DND-41 (cell line): ENCODE data around the gene TIE1.

Source experiments
- EZH2 ChIP-seq: IDR thresholded peaks from 3 replicates; pipeline ENCODE4 v1.6.1; 2012; ENCODE audit warnings: borderline replicate concordance, low read depth, mild to moderate bottlenecking, moderate library complexity, low read length, inconsistent platforms; ENCODE audit not compliant: severe bottlenecking
- TF ChIP-seq, protein P1 (sequence below): IDR thresholded peaks from 2 replicates; pipeline ENCODE4 v1.5.1; 2012; ENCODE audit warnings: borderline replicate concordance, low read length, moderate library complexity, mild to moderate bottlenecking; ENCODE audit not compliant: poor library complexity, severe bottlenecking; ENCODE audit errors: extremely low read depth

- TF ChIP-seq, protein P1, sequence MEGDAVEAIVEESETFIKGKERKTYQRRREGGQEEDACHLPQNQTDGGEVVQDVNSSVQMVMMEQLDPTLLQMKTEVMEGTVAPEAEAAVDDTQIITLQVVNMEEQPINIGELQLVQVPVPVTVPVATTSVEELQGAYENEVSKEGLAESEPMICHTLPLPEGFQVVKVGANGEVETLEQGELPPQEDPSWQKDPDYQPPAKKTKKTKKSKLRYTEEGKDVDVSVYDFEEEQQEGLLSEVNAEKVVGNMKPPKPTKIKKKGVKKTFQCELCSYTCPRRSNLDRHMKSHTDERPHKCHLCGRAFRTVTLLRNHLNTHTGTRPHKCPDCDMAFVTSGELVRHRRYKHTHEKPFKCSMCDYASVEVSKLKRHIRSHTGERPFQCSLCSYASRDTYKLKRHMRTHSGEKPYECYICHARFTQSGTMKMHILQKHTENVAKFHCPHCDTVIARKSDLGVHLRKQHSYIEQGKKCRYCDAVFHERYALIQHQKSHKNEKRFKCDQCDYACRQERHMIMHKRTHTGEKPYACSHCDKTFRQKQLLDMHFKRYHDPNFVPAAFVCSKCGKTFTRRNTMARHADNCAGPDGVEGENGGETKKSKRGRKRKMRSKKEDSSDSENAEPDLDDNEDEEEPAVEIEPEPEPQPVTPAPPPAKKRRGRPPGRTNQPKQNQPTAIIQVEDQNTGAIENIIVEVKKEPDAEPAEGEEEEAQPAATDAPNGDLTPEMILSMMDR: no peak
- TF ChIP-seq EZH2: no peak
Measured at GRCh38 chr1:43366601-43367025, 65.8 kb downstream of the TIE1 start.
